ENCODE results near the gene ASTN1. TPM values are rescaled to one million over a fixed set of nuclear protein-coding genes. Genes with fewer than 3 reads are reported as not detected.

The ASTN1 gene
- total and polyA plus RNA-seq, 2 experiments from 2014 or later = 1.1 TPM; not detected in 1

DNA sequence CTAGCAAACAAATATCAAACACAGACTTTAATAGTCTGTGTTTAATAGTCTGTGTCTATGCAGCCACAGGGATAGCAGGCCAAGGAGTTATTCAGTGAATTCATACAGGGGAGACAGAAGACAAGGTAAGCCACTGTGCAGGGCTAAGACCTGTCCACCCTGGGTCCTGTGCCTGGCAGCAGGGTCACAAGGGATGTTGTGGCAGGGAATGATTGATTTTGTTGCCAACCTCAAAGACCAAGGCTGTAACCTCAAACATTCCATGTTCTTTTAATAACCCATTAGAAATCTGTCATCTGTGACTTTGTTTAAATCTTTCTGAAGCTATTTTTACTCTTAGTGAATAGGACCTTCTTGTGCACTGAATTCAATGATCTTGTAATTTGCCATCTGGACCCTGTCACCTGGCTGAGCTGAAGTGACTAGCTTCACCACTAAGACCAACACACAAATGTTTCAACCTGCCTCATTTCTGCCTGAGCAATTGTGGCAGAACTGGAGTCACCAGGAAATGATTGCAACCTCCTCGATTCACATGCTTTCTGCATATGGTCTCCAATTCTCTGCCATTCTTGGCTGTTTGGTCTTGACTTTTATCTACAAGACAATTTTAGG lies 154.2 kb downstream of the ASTN1 start:
- H3K27me3 ChIP-seq = no peaks in the 10 kb centered on the region
- H2AFZ ChIP-seq = no peak overlapping the region
- 81% methylated on average over 1 of the region's 1 CpG for WGBS (ENCODE audit: low lambda C conversion rate, missing lambda C conversion rate)
- no peak overlapping the region for H3K4me3 ChIP-seq
- H3K4me1 ChIP-seq (ENCODE audit: insufficient read depth) = no peaks in the 10 kb centered on the region
- H3K4me2 ChIP-seq = no peak overlapping the region
- TF ChIP-seq, protein P1, sequence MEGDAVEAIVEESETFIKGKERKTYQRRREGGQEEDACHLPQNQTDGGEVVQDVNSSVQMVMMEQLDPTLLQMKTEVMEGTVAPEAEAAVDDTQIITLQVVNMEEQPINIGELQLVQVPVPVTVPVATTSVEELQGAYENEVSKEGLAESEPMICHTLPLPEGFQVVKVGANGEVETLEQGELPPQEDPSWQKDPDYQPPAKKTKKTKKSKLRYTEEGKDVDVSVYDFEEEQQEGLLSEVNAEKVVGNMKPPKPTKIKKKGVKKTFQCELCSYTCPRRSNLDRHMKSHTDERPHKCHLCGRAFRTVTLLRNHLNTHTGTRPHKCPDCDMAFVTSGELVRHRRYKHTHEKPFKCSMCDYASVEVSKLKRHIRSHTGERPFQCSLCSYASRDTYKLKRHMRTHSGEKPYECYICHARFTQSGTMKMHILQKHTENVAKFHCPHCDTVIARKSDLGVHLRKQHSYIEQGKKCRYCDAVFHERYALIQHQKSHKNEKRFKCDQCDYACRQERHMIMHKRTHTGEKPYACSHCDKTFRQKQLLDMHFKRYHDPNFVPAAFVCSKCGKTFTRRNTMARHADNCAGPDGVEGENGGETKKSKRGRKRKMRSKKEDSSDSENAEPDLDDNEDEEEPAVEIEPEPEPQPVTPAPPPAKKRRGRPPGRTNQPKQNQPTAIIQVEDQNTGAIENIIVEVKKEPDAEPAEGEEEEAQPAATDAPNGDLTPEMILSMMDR (IDR thresholded peaks at IDR 0.05; ENCODE audit: poor library complexity) = no peak
- no peak for TF ChIP-seq EZH2phosphoT487 (IDR thresholded peaks at IDR 0.05; ENCODE audit: low read depth, severe bottlenecking, unreplicated experiment)
- TF ChIP-seq EZH2 (IDR thresholded peaks at IDR 0.05; ENCODE audit: borderline replicate concordance) = no peak
- H3K36me3 ChIP-seq (replicated peaks; ENCODE audit: insufficient read depth, low read depth) = no peaks in the 10 kb centered on the region
- no peak for DNase-seq (ENCODE audit: low spot score)
- H3K9me3 ChIP-seq (ENCODE audit: low read depth) = no peaks in the 10 kb centered on the region
- no peak overlapping the region for H3K27ac ChIP-seq
- H4K20me1 ChIP-seq (ENCODE audit: insufficient read depth, poor library complexity, severe bottlenecking) = no peaks in the 10 kb centered on the region
- no peaks in the 10 kb centered on the region for H3K79me2 ChIP-seq
- H3K9me2 ChIP-seq (replicated peaks; ENCODE audit: insufficient read depth) = no peaks in the 10 kb centered on the region

DNA sequence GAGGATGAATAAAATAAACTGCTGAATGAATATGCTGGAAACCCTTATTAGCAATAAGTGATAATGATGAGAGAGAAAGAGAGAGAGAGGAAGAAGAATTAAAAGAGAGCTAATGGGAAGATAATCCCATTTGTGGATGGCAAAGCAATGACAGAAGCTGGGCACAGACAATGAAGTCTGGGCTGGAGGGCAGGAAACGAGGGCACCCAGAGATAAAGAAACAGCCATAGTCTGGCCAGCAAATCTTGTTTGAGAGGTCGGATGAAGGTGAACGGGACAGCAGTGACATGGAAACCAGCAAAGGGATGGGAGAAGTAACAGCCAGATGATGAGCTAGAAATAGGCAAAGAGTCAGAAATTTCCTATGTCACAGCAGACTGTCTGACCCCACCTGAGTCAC lies 155.9 kb downstream of the ASTN1 start:
- Histone ChIP-seq H3K27ac (no peak overlapping the region), H3K27me3 (no peaks in the 10 kb centered on the region), H3K4me3 (no peak overlapping the region), H3K36me3 (replicated peaks; ENCODE audit: insufficient read depth, low read depth) (no peaks in the 10 kb centered on the region), H2AFZ (no peak overlapping the region), H4K20me1 (ENCODE audit: insufficient read depth, poor library complexity, severe bottlenecking) (no peaks in the 10 kb centered on the region), H3K4me2 (no peak overlapping the region), H3K9me2 (replicated peaks; ENCODE audit: insufficient read depth) (no peaks in the 10 kb centered on the region), H3K4me1 (ENCODE audit: insufficient read depth) (no peaks in the 10 kb centered on the region), H3K9me3 (ENCODE audit: low read depth) (no peaks in the 10 kb centered on the region), H3K79me2 (no peaks in the 10 kb centered on the region)
- TF ChIP-seq, protein P1 (IDR thresholded peaks at IDR 0.05; ENCODE audit: poor library complexity) = no peak
- TF ChIP-seq EZH2phosphoT487 (IDR thresholded peaks at IDR 0.05; ENCODE audit: low read depth, severe bottlenecking, unreplicated experiment) = no peak
- no peak for TF ChIP-seq EZH2 (IDR thresholded peaks at IDR 0.05; ENCODE audit: borderline replicate concordance)
- DNase-seq (ENCODE audit: low spot score) = no peak
- 81% methylated on average over 3 of the region's 3 CpGs for whole genome bisulfite sequencing (ENCODE audit: low lambda C conversion rate, missing lambda C conversion rate)

DNA sequence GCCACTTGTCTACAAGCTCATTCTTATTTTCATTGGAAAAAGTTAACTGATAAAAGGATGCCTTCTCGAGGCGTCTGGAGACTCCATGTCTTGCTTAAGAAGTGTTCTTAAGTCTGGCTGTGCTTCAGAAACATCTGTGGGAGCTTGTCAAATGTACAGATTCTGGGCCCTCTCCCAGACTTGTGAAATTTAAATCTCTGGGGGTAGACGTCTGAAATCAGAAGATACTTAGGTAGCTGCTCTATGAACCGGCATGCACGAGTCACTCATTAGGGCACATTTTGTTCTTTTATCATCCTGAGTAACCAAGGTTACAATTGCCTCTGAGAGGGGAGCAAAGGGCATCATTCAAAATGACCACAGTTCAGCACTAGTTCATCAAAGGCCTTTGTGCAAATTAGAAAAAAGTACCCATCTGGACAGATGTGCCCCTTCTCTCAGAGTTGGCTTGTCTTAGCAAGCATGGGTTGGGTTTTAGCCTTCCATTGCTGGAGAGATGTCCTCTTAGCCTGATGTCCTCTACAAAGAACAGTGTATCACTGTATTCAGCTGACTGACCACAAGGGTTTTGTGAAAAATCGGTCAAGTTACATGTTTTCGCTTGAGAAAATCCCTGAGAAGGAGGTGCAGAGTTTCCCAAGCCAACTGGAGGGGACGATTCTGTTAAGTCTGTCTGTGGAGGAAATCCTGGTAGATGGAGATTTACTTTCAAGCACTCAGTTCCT lies 156.9 kb downstream of the ASTN1 start:
- Histone ChIP-seq H3K4me2 (no peak overlapping the region), H3K36me3 (replicated peaks; ENCODE audit: insufficient read depth, low read depth) (no peaks in the 10 kb centered on the region), H3K4me3 (no peak overlapping the region), H3K27me3 (no peaks in the 10 kb centered on the region), H4K20me1 (ENCODE audit: insufficient read depth, poor library complexity, severe bottlenecking) (no peaks in the 10 kb centered on the region), H3K79me2 (no peaks in the 10 kb centered on the region), H3K9me2 (replicated peaks; ENCODE audit: insufficient read depth) (no peaks in the 10 kb centered on the region), H3K9me3 (ENCODE audit: low read depth) (no peaks in the 10 kb centered on the region), H2AFZ (no peak overlapping the region), H3K4me1 (ENCODE audit: insufficient read depth) (no peaks in the 10 kb centered on the region), H3K27ac (no peak overlapping the region)
- no peak for DNase-seq (ENCODE audit: low spot score)
- 62% methylated on average over 8 of the region's 8 CpGs for WGBS (ENCODE audit: low lambda C conversion rate, missing lambda C conversion rate)
- TF ChIP-seq, protein P1 (IDR thresholded peaks at IDR 0.05; ENCODE audit: poor library complexity) = no peak
- no peak for TF ChIP-seq EZH2phosphoT487 (IDR thresholded peaks at IDR 0.05; ENCODE audit: low read depth, severe bottlenecking, unreplicated experiment)
